Cerebellar nuclear complex (tissue), 1 donor: ENCODE measurements around the gene ICOSLG.
"Not testable (repeated sequence)": the region's sequence is repeated elsewhere in the genome, so short reads cannot be mapped to it uniquely, and the experiment has no call there.

ENCODE experiments used
- DNase-seq, 2 experiments: peaks; one replicate each; lab custom pipeline; 2025; lab: John Stamatoyannopoulos, UW

Gene ICOSLG

GRCh38 chr21:44176127-44176526, 64.6 kb downstream of the ICOSLG start:
- not testable (repeated sequence) for DNase-seq

GRCh38 chr21:44175189-44175588, 65.6 kb downstream of the ICOSLG start:
- not testable (repeated sequence) for DNase-seq
